GM18909 (cell line): ENCODE results near the gene IL1R2.

Experiments used
- ATAC-seq: cut with Tn5 transposase; IDR thresholded peaks from one replicate; pipeline ENCODE4 v1.9.1; 2021; ENCODE audit warnings: mild to moderate bottlenecking; ENCODE audit not compliant: unreplicated experiment, poor library complexity

IL1R2 gene

DNA sequence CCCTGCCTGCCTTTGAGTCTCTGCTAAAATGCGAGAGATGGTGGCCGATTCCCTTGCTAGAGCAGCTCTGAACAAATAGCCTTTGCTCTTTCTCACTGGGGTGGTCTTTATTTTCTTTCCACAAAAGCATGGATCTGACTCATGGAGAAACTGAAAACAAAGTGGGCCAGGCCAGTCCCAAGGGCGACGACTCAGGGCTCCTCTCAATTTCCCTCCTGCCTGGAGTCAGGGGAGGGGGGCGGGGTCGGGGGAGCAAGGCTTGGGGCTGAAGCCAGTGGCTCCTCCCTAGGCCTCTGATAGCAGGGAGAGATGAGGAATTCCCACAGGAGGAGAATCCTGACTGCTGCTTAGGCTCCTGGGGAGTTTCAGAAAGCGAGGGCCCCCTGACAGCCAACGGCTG, 17.1 kb upstream of the IL1R2 start:
- ATAC-seq = no peak

DNA sequence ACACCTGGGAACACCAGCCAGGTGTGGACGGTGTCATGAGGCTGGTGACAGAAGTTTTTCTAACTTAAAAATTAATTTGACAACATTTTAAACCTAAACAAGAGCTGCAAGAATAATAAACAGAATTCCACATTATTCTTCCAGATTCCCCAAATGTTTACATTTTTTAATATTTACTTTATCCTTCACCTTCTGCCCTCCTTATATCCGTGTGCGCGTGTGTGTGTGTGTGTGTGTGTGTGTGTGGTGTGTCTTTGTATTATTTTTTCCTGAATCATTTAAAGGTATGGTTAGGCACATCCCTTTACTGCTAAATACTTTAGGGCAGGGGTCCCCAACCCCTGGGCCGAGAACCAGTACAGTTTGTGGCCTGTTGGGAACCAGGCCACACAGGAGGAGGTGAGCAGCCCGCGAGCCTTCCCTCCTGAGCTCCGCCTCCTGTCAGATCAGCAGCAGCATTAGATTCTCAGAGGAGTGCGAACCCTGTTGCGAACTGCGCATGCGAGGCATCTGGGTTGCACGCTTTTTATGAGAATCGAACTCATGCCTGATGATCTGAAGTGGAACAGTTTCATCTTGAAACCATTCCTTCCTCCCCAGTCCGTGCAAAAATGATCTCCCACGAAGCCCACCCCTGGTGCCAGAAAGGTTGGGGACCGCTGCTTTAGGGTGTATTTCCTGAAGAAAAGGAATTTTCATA, 16.4 kb upstream of the IL1R2 start:
- ATAC-seq = no peak

DNA sequence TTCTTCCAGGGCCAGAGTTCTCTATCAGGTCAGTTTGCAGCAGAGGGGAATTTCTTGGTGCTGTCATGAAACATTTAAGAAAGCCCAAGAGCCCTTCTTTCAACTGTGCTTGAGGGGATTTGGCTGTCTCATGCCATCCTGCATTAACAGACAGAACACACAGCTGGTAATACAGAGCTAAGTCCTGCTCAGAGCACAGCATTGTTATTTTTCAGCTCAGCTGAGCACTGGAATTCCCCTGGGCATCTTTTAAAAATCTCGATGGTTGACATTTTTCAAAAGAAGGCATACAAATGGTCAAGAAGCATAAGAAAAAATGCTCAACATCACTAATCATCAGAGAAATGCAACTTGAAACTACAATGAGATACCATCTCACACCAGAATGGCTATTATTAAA, 14.9 kb upstream of the IL1R2 start:
- no peak for ATAC-seq

DNA sequence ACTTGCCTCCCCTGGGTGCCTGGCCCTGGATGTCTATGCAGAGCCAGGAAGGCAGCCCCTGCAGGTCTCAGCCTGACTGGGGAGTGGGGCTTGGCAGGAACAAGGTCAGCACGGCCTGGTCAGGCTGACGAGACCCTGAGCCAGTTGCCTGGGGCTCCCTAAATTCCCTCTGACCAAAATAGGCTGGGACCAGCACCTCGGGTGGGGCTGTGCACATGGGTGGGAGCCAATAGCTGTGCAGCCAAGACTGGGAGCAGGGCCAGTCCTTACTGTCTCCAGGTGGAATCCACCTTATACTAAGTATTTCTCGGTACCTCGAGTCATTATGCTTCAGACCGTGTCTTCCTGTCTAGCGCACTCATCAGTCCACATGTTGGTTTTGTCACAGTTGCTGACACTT, 11.4 kb upstream of the IL1R2 start:
- ATAC-seq = no peak

DNA sequence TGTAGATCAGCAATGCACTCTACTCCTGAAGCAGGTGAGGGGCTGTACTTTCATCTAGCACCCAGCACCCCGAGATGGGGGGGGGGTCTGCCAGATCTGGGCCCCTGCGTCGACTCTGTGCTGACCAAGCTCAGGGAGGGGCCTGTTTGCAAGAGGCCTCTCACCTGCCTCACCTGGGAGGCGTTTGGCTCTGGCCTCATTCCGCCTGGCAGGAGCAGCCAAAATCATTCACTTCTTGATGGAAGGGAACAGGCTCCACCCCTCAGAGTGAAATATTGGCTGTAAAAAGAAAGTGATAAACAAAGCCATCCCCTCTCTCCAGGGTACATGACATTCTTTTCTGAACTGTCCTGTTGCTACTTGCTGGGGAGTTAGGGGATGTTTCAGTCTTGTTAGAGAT, 10.7 kb upstream of the IL1R2 start:
- ATAC-seq = no peak

DNA sequence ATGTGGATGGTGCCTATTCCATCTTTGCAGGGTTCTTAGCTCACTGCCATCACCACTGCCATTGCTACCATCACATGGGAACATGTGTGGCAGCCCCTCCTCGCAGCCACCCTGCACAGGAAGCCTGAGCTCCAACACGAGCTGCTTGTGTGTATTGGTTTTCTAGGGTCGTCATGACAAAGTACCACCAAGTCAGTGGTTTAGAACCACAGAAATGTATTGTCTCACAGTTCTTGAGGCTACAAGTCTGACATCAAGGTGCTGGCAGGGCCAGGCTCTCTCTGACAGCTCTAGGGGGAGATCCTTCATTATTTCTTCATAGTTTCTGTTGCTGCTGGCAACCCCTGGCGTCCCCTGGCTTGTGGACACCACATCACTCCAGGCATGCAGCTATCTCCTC, 10.3 kb upstream of the IL1R2 start:
- ATAC-seq = no peak

DNA sequence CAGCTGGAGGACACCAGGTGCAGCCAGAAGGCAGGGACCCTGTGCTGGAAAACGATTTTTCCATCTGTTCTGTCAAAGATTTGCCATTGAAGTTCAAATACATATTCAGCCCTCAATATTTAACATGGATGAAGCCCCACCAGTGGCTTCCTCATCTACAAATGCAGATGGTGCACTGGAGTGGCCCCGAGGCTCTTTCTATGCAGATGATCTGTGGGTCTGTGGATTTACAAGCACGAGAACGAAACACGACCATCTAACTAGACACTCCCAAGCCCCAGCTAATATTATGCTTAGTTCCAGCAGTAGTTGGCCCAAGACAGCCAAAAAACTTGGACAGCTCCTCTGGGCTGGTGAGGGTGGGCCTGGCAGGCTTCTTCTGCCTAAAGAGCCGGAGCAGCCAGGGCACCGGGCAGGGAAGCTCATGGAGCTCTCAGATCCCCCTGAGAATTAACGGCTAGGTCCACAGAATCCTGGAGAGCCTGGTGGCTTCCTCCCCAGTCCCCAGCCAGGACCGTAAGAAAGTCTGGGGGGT, 9.2 kb upstream of the IL1R2 start:
- ATAC-seq = no peak

DNA sequence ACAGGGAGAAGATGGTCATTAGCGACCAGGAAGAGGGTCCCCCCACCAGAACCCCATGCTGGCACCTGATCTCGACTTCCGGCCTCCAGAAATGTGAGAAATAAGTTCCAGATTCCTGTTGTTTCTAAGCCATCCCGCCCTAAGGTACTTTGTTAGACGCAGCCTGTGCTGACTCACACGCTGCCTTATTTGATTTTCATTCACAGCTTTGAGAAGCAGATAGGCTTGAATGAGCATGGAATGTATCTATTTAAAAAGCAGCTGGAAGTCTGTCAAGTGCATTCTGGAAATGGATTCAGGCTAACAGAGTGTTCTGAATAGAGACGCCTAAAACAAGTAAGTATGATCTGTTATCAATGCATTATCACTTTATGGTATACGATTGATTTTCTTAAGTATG, 8.3 kb upstream of the IL1R2 start:
- no peak for ATAC-seq

DNA sequence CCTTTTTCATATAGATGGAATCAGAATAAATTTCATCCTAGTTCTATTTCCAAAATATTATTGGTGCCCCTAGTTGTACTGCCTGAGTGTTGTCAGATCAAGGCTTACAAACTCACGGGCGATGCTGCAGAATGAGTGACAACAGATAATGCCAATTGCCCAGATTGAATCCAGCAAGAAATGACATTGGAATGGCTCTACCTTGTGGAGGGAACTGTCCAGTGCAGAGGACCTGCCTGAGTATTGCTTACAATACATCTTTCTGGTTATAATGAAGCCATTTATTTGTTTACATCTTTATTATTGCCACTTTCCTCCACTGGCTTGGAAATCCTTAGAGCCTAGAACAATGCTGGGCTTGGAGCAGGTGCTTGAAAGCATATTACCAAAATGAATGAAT, 7.8 kb upstream of the IL1R2 start:
- ATAC-seq = no peak

DNA sequence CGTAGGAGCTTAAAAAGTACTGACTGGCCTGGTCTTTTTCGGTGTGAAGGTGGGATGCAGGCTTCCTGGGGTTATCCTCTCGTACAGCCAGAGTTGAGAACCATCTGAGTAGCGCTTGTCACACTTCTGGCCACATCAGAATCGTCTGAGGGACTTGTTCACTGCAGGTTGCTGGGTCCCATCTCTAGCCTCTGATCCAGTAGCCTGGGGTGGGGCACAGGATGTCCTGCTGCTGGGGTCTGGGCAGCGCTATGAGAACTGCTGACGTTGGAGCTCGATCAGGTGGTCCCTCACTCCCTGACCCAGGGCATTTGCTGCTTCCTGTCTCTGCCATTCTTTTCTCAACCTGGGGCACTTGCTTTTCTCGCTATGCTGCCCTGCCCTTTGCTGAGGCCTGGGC, 7.1 kb upstream of the IL1R2 start:
- no peak for ATAC-seq

DNA sequence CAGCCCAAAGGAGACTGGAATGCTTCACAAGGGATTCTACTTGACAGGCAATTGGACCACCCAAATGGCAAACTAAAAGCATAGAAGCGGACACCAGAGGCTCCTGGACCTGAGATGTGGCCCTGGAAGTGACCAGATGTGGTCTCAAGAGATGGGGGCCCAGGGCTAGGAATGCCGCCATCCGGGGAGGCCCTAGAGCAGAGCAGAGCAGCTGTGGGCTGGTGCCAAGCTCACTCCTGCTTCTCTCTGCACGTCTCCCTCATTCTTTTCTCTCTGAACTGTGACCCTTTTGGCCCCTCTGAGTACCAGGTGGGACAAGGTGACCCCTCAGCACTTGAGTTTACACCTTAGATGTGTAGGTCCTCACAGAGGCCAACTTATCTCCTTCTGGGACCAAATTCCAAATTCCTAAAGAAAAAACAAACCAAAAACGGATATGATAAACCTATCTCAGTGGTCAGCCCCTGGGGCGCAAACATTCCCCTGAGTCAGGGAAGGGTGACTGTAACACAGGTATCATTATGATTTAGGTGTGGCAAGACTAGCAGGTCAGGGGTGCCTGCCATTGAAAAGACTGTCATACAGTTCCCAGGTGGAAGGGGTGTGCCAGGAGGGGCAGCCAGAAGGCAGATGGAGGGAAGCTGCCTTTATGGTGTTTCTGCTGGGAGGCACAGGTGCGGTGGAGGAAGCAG, 6.5 kb upstream of the IL1R2 start:
- no peak for ATAC-seq

DNA sequence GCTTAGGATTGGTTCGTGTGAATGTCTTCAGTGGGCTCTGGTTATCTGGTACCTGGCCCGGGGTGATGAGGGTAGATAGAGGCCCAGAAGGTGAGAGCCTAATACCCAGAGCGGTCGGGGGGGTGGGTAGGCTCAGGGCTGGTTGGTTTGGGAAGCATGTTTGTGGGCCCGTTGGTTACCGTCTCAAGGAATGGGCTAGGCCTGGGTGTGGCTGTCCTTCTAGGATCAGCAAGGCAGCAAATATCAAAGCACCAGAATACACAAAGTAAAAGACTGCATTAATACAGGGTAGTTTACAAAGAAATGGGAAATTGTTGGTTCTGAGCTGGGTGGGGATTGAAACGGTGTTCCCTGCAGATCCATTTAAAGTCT, 6.0 kb upstream of the IL1R2 start:
- ATAC-seq = no peak

DNA sequence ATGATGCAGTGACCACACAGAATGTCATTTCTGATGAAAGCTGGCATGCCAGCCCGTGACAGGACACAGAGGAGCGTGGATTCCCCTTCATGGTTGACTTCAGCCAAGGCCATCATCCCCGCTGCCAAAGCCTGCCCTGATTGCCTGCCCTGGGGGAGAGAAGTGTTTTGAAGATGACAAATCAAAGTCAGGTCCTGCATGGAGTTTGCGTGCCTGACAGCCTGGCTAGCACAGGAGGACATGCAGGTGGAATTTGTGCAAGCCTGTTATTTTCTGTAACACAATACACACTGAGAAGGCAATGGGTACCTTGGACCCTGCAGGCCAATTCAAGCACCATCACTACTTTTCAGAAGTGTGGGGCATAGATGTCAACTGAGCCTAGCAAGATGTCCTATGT, 5.4 kb upstream of the IL1R2 start:
- ATAC-seq = no peak

DNA sequence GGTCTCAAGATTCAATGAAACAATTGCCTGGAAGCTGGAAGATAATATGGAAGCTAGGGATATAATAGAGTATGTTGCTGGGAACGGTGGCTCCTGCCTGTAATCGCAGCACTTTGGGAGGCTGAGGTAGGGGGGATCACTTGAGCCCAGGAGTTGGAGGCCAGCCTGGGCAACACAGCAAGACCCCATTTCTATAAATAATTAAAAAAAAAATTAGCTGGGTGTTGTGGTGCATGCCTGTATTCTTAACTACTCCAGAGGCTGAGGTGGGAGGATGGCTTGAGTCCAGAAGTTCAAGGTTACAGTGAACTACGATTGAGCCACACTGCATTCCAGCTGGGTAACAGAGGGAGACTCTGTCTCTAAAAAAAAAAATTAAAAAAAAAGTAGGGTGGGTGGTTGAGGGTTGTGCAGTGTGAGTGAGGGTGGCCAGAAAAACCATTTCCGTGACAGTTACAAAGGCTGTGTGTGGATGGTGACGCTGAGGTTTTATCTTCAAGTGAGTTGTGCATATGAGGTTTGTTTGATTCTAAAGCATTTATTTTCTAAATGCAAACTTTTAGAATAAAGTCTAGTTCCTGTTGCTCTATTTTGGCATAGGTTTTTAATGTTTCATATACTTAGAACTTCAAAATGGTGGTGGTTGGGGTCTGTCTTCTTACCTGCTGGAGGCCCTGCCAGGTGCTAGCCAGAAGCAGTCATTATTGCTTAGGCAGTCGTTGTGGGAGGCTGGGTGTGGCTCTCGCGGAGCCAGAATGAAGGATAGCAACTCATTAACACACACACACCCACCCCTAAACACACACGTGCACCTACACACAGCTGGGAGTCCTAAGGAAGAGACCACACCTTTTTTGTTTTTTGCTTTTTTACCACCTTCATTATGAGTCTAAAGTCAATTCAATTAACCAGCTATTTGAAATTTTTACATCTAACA, 4.7 kb upstream of the IL1R2 start:
- ATAC-seq = no peak

DNA sequence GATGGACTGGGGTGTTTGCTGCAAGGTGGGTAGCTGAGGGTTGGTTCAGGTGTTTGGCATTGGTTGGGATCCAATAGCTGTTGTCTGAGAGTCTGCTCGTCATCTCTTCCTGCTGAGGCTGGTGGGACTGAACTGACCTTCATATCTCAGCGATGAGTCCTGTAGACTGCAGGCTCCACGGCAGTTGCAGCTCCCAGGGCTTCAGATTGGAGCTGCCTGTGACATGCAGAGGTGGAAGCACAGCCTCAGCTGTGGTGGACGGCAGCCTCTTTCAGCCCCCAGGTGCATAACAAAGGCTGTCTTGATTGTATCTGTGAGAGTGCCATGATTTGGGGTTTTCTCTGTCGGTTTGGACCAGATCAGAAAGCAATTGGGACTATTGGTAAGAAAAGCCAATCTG, 3.9 kb upstream of the IL1R2 start:
- no peak for ATAC-seq

DNA sequence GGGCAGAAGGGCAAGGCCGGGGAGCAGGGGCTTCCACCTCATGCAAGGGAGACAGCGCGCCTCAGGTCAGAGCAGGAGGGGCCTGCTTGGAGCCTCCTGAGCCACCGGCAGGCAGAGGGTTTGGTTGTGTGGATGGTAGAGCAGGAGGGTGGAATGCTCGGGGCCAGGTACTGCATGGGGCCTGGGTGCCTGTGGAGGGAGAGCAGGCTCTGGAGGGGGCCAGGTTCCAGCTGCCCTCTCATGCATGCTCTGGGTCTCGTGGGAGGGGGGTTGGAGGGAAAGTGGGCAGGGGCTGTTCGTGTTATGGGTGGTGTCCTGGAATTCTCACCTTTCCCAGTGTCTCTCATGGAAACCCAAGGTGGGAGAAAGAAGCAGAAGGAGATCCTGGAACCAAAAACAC, 3.2 kb upstream of the IL1R2 start:
- no peak for ATAC-seq

DNA sequence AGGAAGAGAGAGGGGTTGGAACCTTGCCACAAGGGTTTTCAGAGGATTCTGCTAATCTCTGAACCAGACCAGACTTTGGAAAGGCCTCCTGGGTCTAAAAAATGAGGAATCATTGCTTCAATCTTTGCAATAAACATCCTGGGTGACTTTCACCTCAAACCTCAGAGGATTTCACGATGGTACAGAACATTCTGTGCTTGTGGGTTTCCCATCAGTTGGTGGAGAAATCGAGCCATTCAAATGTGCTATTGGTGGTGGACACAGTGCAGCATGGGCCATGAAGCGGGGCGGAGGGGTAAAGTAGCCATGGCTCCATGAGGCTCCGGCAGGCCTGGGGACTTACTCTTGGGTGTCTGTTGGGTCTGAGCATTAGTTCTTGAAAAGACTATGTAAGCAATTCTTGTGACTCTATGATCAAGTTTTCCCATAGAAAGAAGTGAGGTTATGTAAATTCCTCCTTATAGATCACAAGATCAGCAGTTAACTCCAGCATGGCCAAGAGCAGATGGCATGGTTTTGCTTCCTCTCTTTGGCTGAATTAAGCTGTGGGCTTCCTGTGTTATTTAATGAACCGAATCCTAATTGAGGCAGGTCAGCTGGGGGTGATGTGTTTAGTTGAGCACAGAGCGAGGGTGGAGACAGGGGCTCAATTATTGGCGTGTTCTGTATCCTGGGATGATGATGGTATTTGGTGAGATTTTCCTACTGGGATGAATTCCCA, 1.9 kb upstream of the IL1R2 start:
- ATAC-seq = no peak

DNA sequence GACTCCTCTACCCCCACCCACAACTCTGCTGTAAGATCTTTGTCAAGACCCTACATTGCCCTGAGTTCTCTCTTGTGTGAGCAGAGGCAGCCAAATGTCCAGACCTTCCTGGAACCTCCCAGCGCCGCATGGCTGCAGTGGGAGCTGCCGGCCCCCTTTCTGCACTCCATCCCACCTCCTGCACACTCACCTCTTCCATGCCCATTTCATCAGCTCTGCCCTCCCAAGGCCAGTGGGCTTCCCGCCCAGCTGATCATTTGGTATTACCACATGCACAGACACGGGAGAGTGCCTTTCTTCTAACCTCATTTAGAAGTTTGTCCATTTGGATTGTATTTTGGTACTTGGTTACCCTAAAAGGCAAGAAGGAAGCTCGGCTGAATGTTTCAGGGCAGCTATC, 2.0 kb downstream of the IL1R2 start:
- no peak for ATAC-seq

DNA sequence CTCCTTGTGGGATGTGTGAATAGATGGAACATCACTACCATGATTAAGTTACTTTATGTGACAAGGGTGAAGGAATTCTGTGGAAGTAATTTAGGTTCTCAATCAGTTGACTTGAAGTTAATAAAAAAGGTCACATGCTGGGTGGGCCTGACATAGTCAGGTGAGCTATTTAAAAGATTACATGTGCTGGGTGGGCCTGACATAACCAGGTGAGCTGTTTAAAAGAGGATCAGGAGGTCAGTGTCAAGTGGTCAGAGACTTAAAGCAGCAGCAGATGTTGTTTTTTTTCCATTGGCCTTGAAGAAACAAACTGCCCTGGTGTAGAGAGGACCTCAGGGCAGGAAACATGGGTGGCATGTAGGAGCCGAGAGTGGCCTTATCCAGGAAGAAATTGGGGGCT, 3.3 kb downstream of the IL1R2 start:
- ATAC-seq = no peak

DNA sequence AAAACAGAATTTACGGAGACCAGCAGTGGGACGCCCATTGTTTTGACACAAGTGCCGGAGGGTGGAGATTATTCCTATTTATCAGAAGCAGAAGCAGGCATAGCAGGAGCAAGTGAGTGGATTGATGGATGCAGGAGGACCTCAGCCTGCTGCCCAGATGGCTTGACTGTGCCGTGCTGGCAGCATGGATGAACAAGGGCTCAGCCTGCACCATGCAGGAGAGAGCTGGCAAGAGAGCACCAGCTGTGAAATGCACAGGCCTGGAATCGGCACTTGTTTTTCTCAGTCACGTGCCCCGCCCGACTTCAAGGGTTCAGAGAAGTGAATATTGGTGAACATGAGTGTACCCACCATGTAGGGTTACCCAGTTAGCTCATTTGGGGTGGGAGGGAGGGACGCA, 4.0 kb downstream of the IL1R2 start:
- ATAC-seq = no peak

DNA sequence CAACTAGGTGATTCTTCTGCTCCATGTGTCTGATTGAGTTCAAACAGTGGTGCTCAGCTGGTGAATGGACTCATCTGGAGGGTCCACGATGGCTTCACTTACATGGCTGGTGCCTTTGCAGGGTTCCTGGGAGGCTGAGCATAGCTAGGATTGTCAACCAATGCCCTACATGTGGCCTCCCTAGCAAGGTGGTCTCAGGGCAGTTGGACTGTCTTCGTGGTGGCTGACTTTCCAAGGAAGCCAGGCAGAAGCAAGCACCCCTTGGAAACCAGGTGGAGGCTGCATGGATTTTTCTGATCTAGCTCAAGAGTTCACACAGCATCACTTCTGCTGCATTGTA, 6.8 kb downstream of the IL1R2 start:
- ATAC-seq = no peak
